Activated CD4-positive, alpha-beta T cell treated with anti-CD3 and anti-CD28 coated beads, Interleukin-2, amount 50 U/mL, for 1 hour (primary cell): Measurements from ENCODE around the gene LUZP1.
"Not testable (repeated sequence)": the region's sequence is repeated elsewhere in the genome, so short reads cannot be mapped to it uniquely, and the experiment has no call there.

Source experiments
- DNase-seq: peaks from one replicate; pipeline ENCODE4 v3.0.0-alpha.2; 2020

LUZP1 gene

GRCh38 chr1:23168445-23169194, at the start of gene LUZP1:
Gene LUZP1 (minus strand): TSS chr1:23168856.
- peak; percentile 88 for DNase-seq

- DNase-seq = no peak
These were observed 48.9 kb upstream of the LUZP1 start, which contains the start of gene HTR1D for GRCh38 chr1:23217421-23218115. Gene HTR1D (minus strand): TSS chr1:23217502. CDS start chr1:23194219, 23,283 bp downstream.

- DNase-seq = peak; percentile 30
These were observed 48.2 kb upstream of the LUZP1 start for GRCh38 chr1:23216771-23217420.

GRCh38 chr1:23215751-23216449, 47.2 kb upstream of the LUZP1 start:
- DNase-seq = no peak

GRCh38 chr1:23215291-23215690, 46.6 kb upstream of the LUZP1 start:
- DNase-seq = no peak

GRCh38 chr1:23214640-23215039, 46.0 kb upstream of the LUZP1 start:
- DNase-seq = no peak

- no peak for DNase-seq
These were observed 43.3 kb upstream of the LUZP1 start for GRCh38 chr1:23211955-23212354.

- no peak for DNase-seq
These were observed 42.3 kb upstream of the LUZP1 start for GRCh38 chr1:23210963-23211362.

GRCh38 chr1:23210351-23210785, 41.7 kb upstream of the LUZP1 start:
- DNase-seq = no peak

- no peak for DNase-seq
These were observed 41.1 kb upstream of the LUZP1 start for GRCh38 chr1:23209770-23210169.

GRCh38 chr1:23208527-23208926, 39.9 kb upstream of the LUZP1 start:
- DNase-seq = no peak

- DNase-seq = not testable (repeated sequence)
These were observed 39.1 kb upstream of the LUZP1 start for GRCh38 chr1:23207733-23208132.

GRCh38 chr1:23202263-23202749, 33.6 kb upstream of the LUZP1 start:
- no peak for DNase-seq

GRCh38 chr1:23200883-23201282, 32.2 kb upstream of the LUZP1 start:
- no peak for DNase-seq

- DNase-seq = no peak
These were observed 29.7 kb upstream of the LUZP1 start for GRCh38 chr1:23198373-23198772.

- DNase-seq = no peak
These were observed 28.1 kb upstream of the LUZP1 start for GRCh38 chr1:23196627-23197328.

GRCh38 chr1:23194119-23194984, 25.7 kb upstream of the LUZP1 start:
- no peak for DNase-seq

- DNase-seq = no peak
These were observed 24.9 kb upstream of the LUZP1 start for GRCh38 chr1:23193391-23194118.

- no peak for DNase-seq
These were observed 22.5 kb upstream of the LUZP1 start for GRCh38 chr1:23191199-23191598.

GRCh38 chr1:23188936-23189452, 20.3 kb upstream of the LUZP1 start:
- DNase-seq = not testable (repeated sequence)
